ENCODE data around the gene RPL7A. TPM values are rescaled to one million over a fixed set of nuclear protein-coding genes. Genes with fewer than 3 reads are reported as not detected.
A peak's percentile ranks its signal among the peaks of the same experiment; 100 is the strongest.
"Not testable (repeated sequence)": the region's sequence is repeated elsewhere in the genome, so short reads cannot be mapped to it uniquely, and the experiment has no call there.

Gene RPL7A
- total RNA-seq, 8 experiments from 2014 or later: 2,000 to 3,318 (median 3,013) TPM

GRCh38 chr9:133391449-133391848 is 43.4 kb downstream of the RPL7A start:
- H3K27ac ChIP-seq; H3K4me1 ChIP-seq (replicated peaks in 1 of 2); in situ Hi-C loops (cut with MboI; ENCODE audit: low pct_unique_long_range_greater_than_20kb in 2 of 9, low sequenced_read_pairs in 9 of 9, unreplicated experiment in 9 of 9); H3K4me3 ChIP-seq; ATAC-seq (replicated peaks in 6 of 8): not testable (repeated sequence)
- no CpG with 5 or more reads among the region's 4 CpGs for WGBS, 10 experiments

- in situ Hi-C loops (cut with MboI; ENCODE audit: low pct_unique_long_range_greater_than_20kb in 2 of 9, low sequenced_read_pairs in 9 of 9, unreplicated experiment in 9 of 9); H3K27ac ChIP-seq; ATAC-seq (replicated peaks in 6 of 8); H3K4me3 ChIP-seq; H3K4me1 ChIP-seq (replicated peaks in 1 of 2): not testable (repeated sequence)
- WGBS, 10 experiments: no CpG with 5 or more reads among the region's 3 CpGs
Observed at GRCh38 chr9:133392308-133392707, 44.3 kb downstream of the RPL7A start.

GRCh38 chr9:133393399-133393798 is 45.4 kb downstream of the RPL7A start:
- ATAC-seq (replicated peaks in 6 of 8): no peak
- Histone ChIP-seq H3K4me1 (replicated peaks in 1 of 2) (no peaks in the 10 kb centered on the region), H3K27ac (no peak overlapping the region), H3K4me3 (no peak overlapping the region)
- 83% methylated on average over 1 of the region's 3 CpGs; no CpG with 5 or more reads in 9 of the 10 experiments for WGBS, 10 experiments
- in situ Hi-C loops (cut with MboI; ENCODE audit: low pct_unique_long_range_greater_than_20kb in 2 of 9, low sequenced_read_pairs in 9 of 9, unreplicated experiment in 9 of 9): no loop called here

- in situ Hi-C loops (cut with MboI; ENCODE audit: low pct_unique_long_range_greater_than_20kb in 2 of 9, low sequenced_read_pairs in 9 of 9, unreplicated experiment in 9 of 9): no loop called here
- ATAC-seq (replicated peaks in 6 of 8): peak in 1 of 8 experiments; percentile 16
- H3K4me3 ChIP-seq: no peak overlapping the region
- no peaks in the 10 kb centered on the region for H3K4me1 ChIP-seq (replicated peaks in 1 of 2)
- H3K27ac ChIP-seq: no peak overlapping the region
- 18 to 79% (median 54%) methylated on average over 2 to 5 of the region's 8 CpGs; no CpG with 5 or more reads in 4 of the 10 experiments for WGBS, 10 experiments
Observed at GRCh38 chr9:133394687-133395271, 46.8 kb downstream of the RPL7A start.

GRCh38 chr9:133396952-133397351 is 48.9 kb downstream of the RPL7A start:
- ATAC-seq (replicated peaks in 6 of 8): peak; percentile 28 to 78 (median 48)
- no peaks in the 10 kb centered on the region for H3K4me1 ChIP-seq (replicated peaks in 1 of 2)
- H3K27ac ChIP-seq: no peak overlapping the region
- WGBS, 10 experiments: 0 to 30% (median 20%) methylated on average over 1 to 7 of the region's 14 CpGs; no CpG with 5 or more reads in 5 of the 10 experiments
- in situ Hi-C loops (cut with MboI; ENCODE audit: low pct_unique_long_range_greater_than_20kb in 2 of 9, low sequenced_read_pairs in 9 of 9, unreplicated experiment in 9 of 9): no loop called here
- no peak overlapping the region for H3K4me3 ChIP-seq

GRCh38 chr9:133397370-133397769 is 49.4 kb downstream of the RPL7A start:
- peak in 3 of 8 experiments; percentile 4 to 7 (median 6) for ATAC-seq (replicated peaks in 6 of 8)
- 30 to 100% (median 76%) methylated on average over 1 to 4 of the region's 6 CpGs; no CpG with 5 or more reads in 2 of the 10 experiments for WGBS, 10 experiments
- no peak overlapping the region for H3K4me3 ChIP-seq
- no peaks in the 10 kb centered on the region for H3K4me1 ChIP-seq (replicated peaks in 1 of 2)
- no peak overlapping the region for H3K27ac ChIP-seq
- in situ Hi-C loops (cut with MboI; ENCODE audit: low pct_unique_long_range_greater_than_20kb in 2 of 9, low sequenced_read_pairs in 9 of 9, unreplicated experiment in 9 of 9): no loop called here

- Histone ChIP-seq H3K4me3 (no peak overlapping the region), H3K4me1 (replicated peaks in 1 of 2) (no peaks in the 10 kb centered on the region), H3K27ac (no peak overlapping the region)
- 0 to 100% (median 80%) methylated on average over 1 to 4 of the region's 9 CpGs; no CpG with 5 or more reads in 5 of the 10 experiments for WGBS, 10 experiments
- in situ Hi-C loops (cut with MboI; ENCODE audit: low pct_unique_long_range_greater_than_20kb in 2 of 9, low sequenced_read_pairs in 9 of 9, unreplicated experiment in 9 of 9): no loop called here
- no peak for ATAC-seq (replicated peaks in 6 of 8)
Observed at GRCh38 chr9:133397895-133398294, 49.9 kb downstream of the RPL7A start.

GRCh38 chr9:133400292-133400691 is 52.3 kb downstream of the RPL7A start:
- in situ Hi-C loops (cut with MboI; ENCODE audit: low pct_unique_long_range_greater_than_20kb in 2 of 9, low sequenced_read_pairs in 9 of 9, unreplicated experiment in 9 of 9): no loop called here
- Histone ChIP-seq H3K4me3 (no peak overlapping the region), H3K4me1 (replicated peaks in 1 of 2) (no peaks in the 10 kb centered on the region), H3K27ac (no peak overlapping the region)
- 100% methylated on average over 2 of the region's 12 CpGs; no CpG with 5 or more reads in 9 of the 10 experiments for WGBS, 10 experiments
- no peak for ATAC-seq (replicated peaks in 6 of 8)

Other genes starting within 250 kb of the RPL7A start
- gene RALGDS, start 227.0 kb upstream of the RPL7A start, total RNA-seq: 10 to 100 TPM; 18.3 to 85.1 (median 52.9) TPM
- gene GBGT1, start 184.3 kb upstream of the RPL7A start, total RNA-seq: 1 to 10 TPM in 3 of 8 experiments, under 1 TPM in 5; 0.14 to 2.4 (median 0.75) TPM
- under 1 TPM in 1 of 8 experiments, not detected in 7; 0.33 TPM for gene OBP2B, start 139.0 kb upstream of the RPL7A start, total RNA-seq
- gene ABO, start 73.0 kb upstream of the RPL7A start, total RNA-seq: under 1 TPM in 6 of 8 experiments, not detected in 2; under 0.01 to 0.38 (median 0.12) TPM
- gene SURF6, start 12.0 kb upstream of the RPL7A start, total RNA-seq: 10 to 100 TPM; 14.8 to 27.8 (median 17.8) TPM
- gene MED22, start 87 bp upstream of the RPL7A start, total RNA-seq: 10 to 100 TPM; 14.2 to 36.9 (median 20.4) TPM
- gene SURF1, start 8.3 kb downstream of the RPL7A start, total RNA-seq: 10 to 100 TPM; 26.7 to 40.3 (median 30.8) TPM
- gene SURF2, start 8.3 kb downstream of the RPL7A start, total RNA-seq: 10 to 100 TPM; 20.3 to 43.4 (median 27.5) TPM
- 100 to 1,000 TPM in 4 of 8 experiments, 10 to 100 TPM in 4; 62.6 to 141 (median 105) TPM for gene SURF4, start 27.8 kb downstream of the RPL7A start, total RNA-seq
- gene STKLD1, start 28.1 kb downstream of the RPL7A start, total RNA-seq: 1 to 10 TPM; 1.1 to 6.1 (median 3.1) TPM
- 10 to 100 TPM; 23.1 to 34.3 (median 24.5) TPM for gene REXO4, start 69.8 kb downstream of the RPL7A start, total RNA-seq
- 10 to 100 TPM in 1 of 8 experiments, 1 to 10 TPM in 7; 2.7 to 14.3 (median 4.3) TPM for gene ADAMTS13, start 74.1 kb downstream of the RPL7A start, total RNA-seq
- 10 to 100 TPM in 7 of 8 experiments, 1 to 10 TPM in 1; 8.5 to 32.0 (median 21.2) TPM for gene CACFD1, start 111.8 kb downstream of the RPL7A start, total RNA-seq
- gene SLC2A6, start 130.9 kb downstream of the RPL7A start, total RNA-seq: 10 to 100 TPM in 4 of 8 experiments, 1 to 10 TPM in 4; 4.7 to 23.0 (median 9.7) TPM
- gene MYMK, start 176.7 kb downstream of the RPL7A start, total RNA-seq: not detected
- under 1 TPM in 7 of 8 experiments, not detected in 1; 0.10 to 0.93 (median 0.32) TPM for gene ADAMTSL2, start 186.5 kb downstream of the RPL7A start, total RNA-seq